HepG2 (cell line): ENCODE measurements around the gene ZNF865. TPM values are rescaled to one million over a fixed set of nuclear protein-coding genes. Genes with fewer than 3 reads are reported as not detected.

Experiments
- KLF11 ChIP-seq: IDR thresholded peaks from 2 replicates; pipeline ENCODE4 v1.6.1; 2016; ENCODE audit warnings: missing compliant biosample characterization
- NFAT5 ChIP-seq: sonication (generic); formaldehyde crosslinking; IDR thresholded peaks from 2 replicates; pipeline ENCODE4 v1.4.0; 2020; ENCODE audit warnings: missing genetic modification reagents
- SP5 ChIP-seq: IDR thresholded peaks from 2 replicates; pipeline ENCODE4 v1.6.1; 2016; ENCODE audit warnings: low read depth, borderline replicate concordance
- SPEN ChIP-seq: sonication (generic); formaldehyde crosslinking; IDR thresholded peaks from 2 replicates; pipeline ENCODE4 v1.5.1; 2020; ENCODE audit warnings: low read depth, mild to moderate bottlenecking, missing genetic modification reagents
- SYNCRIP ChIP-seq: fragments of 200-400 bp; formaldehyde crosslinking; IDR thresholded peaks from 2 replicates; pipeline ENCODE4 v1.6.1; 2018; ENCODE audit warnings: mild to moderate bottlenecking, low read depth, low read length; ENCODE audit not compliant: insufficient read depth
- TEAD2 ChIP-seq: sonication (generic); formaldehyde crosslinking; IDR thresholded peaks from 2 replicates; pipeline ENCODE4 v1.9.0; 2021; ENCODE audit warnings: missing genetic modification reagents
- ZNF142 ChIP-seq: sonication (generic); formaldehyde crosslinking; IDR thresholded peaks from 2 replicates; pipeline ENCODE4 v1.4.0; 2020; ENCODE audit warnings: missing genetic modification reagents
- ZNF672 ChIP-seq: sonication (generic); formaldehyde crosslinking; IDR thresholded peaks from 2 replicates; pipeline ENCODE4 v1.8.1; 2022; ENCODE audit warnings: missing genetic modification reagents
- ZNF788 ChIP-seq: sonication (generic); formaldehyde crosslinking; IDR thresholded peaks from 2 replicates; pipeline ENCODE4 v1.5.0; 2020; ENCODE audit warnings: mild to moderate bottlenecking, missing genetic modification reagents, borderline replicate concordance
- polyA plus RNA-seq, 8 experiments: library from polyadenylated mRNA; depleted of rRNA in 3 of 8; stranded (reverse) in 7 of 8; unstranded in 1 of 8; fragments of >200 nt; fragmentation: Illumina TruSeq in 4 of 8; extraction: Trizol in 4 of 8; gene quantifications; 2 replicates each; pipeline versions ENCODE4 v1.2.1 to v1.2.3, GENCODE V29; 2011 to 2016; ENCODE audit warnings: low read depth in 4 of 8, missing spikeins in 1 of 8, mixed read lengths in 1 of 8; ENCODE audit not compliant: insufficient read depth in 1 of 8
- total RNA-seq, 5 experiments: library from RNA; depleted of rRNA; stranded (reverse); fragments of >200 nt; fragmentation: Illumina TruSeq; extraction: Trizol; gene quantifications; 2 replicates each; pipeline ENCODE4 v1.2.3, GENCODE V29; 2016; ENCODE audit warnings: low read depth in 1 of 5

Gene ZNF865
- total and polyA plus RNA-seq, 2 of the 13 experiments (the other 11 are each of a cell fraction or from before 2014, with no cell fraction given) = 0.93 to 1.0 TPM

GRCh38 chr19:55653651-55654322, 48.3 kb downstream of the ZNF865 start (continued):
- TF ChIP-seq NFAT5 = 0 out of 2 replicates have a peak, but pooled peaks have one; percentile 23
- peak; percentile 87 for TF ChIP-seq SPEN (CRISPR knock-in tag)
- TF ChIP-seq SYNCRIP = no peak
- TF ChIP-seq ZNF672 (CRISPR knock-in tag) = no peak
- TF ChIP-seq KLF11 (CRISPR knock-in tag) = no peak
- peak; percentile 61; the same call in 1 of the 2 replicates for TF ChIP-seq ZNF788 (CRISPR knock-in tag)
- TF ChIP-seq SP5 (CRISPR knock-in tag) = 0 out of 2 replicates have a peak, but pooled peaks have one; percentile 16
- TF ChIP-seq TEAD2 = no peak
- TF ChIP-seq ZNF142 (CRISPR knock-in tag) = peak; percentile 48; the same call in 1 of the 2 replicates
